HG02852 (cell line): ENCODE data around the gene IKZF2.
"Not testable (repeated sequence)": the region's sequence is repeated elsewhere in the genome, so short reads cannot be mapped to it uniquely, and the experiment has no call there.

Experiments used
- ATAC-seq: cut with Tn5 transposase; IDR thresholded peaks from one replicate; pipeline ENCODE4 v1.9.1; 2021; ENCODE audit warnings: mild to moderate bottlenecking, moderate library complexity; ENCODE audit not compliant: unreplicated experiment

IKZF2 gene

GRCh38 chr2:213064099-213064498 is 87.3 kb downstream of the IKZF2 start:
- no peak for ATAC-seq

GRCh38 chr2:213057977-213058376 is 93.4 kb downstream of the IKZF2 start:
- ATAC-seq: no peak

- no peak for ATAC-seq
Measured at GRCh38 chr2:213046431-213046830, 105.0 kb downstream of the IKZF2 start.

- ATAC-seq: no peak
Measured at GRCh38 chr2:213043566-213043965, 107.8 kb downstream of the IKZF2 start.

GRCh38 chr2:213042262-213042661 is 109.2 kb downstream of the IKZF2 start:
- ATAC-seq: no peak

GRCh38 chr2:213036836-213037235 is 114.6 kb downstream of the IKZF2 start:
- ATAC-seq: no peak

- no peak for ATAC-seq
Measured at GRCh38 chr2:213034585-213034984, 116.8 kb downstream of the IKZF2 start.

- no peak for ATAC-seq
Measured at GRCh38 chr2:213032607-213033006, 118.8 kb downstream of the IKZF2 start.

GRCh38 chr2:213022987-213023386 is 128.4 kb downstream of the IKZF2 start:
- ATAC-seq: peak; percentile 61

GRCh38 chr2:213021971-213022899 is 129.2 kb downstream of the IKZF2 start:
- ATAC-seq: peak; percentile 88

GRCh38 chr2:213020913-213021312 is 130.5 kb downstream of the IKZF2 start:
- not testable (repeated sequence) for ATAC-seq

- no peak for ATAC-seq
Measured at GRCh38 chr2:213020268-213020667, 131.1 kb downstream of the IKZF2 start.

- ATAC-seq: no peak
Measured at GRCh38 chr2:213019368-213019767, 132.0 kb downstream of the IKZF2 start.

- no peak for ATAC-seq
Measured at GRCh38 chr2:213018340-213018901, 133.0 kb downstream of the IKZF2 start.

- no peak for ATAC-seq
Measured at GRCh38 chr2:213017404-213017803, 134.0 kb downstream of the IKZF2 start.

GRCh38 chr2:213016984-213017351 is 134.4 kb downstream of the IKZF2 start:
- no peak for ATAC-seq

GRCh38 chr2:213016166-213016983 is 135.0 kb downstream of the IKZF2 start:
- ATAC-seq: no peak

- ATAC-seq: peak; percentile 86
Measured at GRCh38 chr2:213015387-213016165, 135.8 kb downstream of the IKZF2 start.

GRCh38 chr2:213013979-213014378 is 137.4 kb downstream of the IKZF2 start:
- ATAC-seq: no peak

- ATAC-seq: no peak
Measured at GRCh38 chr2:213011505-213011904, 139.9 kb downstream of the IKZF2 start.
